HEK293 (cell line): ENCODE measurements around the gene DERL2.

Source experiments
- CTCF ChIA-PET: fragments of 350-600 bp; formaldehyde crosslinking; extraction: SDS; loops from one replicate; lab custom pipeline; 2021; ENCODE audit warnings: antibody characterized with exemption; lab: Yijun Ruan, JAX
- POLR2A ChIA-PET: fragments of 300-600 bp; formaldehyde crosslinking; extraction: SDS; loops from one replicate; lab custom pipeline; 2020; ENCODE audit warnings: antibody characterized with exemption, inconsistent platforms; lab: Yijun Ruan, JAX
- H3K27ac ChIP-seq: fragments of 200-500 bp; sonication (Bioruptor generic); 2 replicates; pipeline ENCODE4 v1.5.1; 2014; ENCODE audit warnings: low read depth, low read length, control low read depth, inconsistent platforms; ENCODE audit errors: extremely low read depth
- H3K36me3 ChIP-seq, 2 experiments: fragments of 200-500 bp in 1 of 2; sonication (Bioruptor generic) in 1 of 2; 1 replicate in 1 of 2; 2 replicates in 1 of 2; pipeline ENCODE4 v1.5.1; 2014 to 2017; ENCODE audit warnings: inconsistent platforms in 2 of 2, low read length in 2 of 2; ENCODE audit not compliant: control insufficient read depth in 2 of 2, insufficient read depth in 1 of 2
- H3K4me1 ChIP-seq: fragments of 200-500 bp; sonication (Bioruptor generic); 2 replicates; pipeline ENCODE4 v1.5.1; 2014; ENCODE audit warnings: mild to moderate bottlenecking, low read length, inconsistent platforms; ENCODE audit not compliant: control insufficient read depth, insufficient read depth
- H3K4me3 ChIP-seq: 2 replicates; pipeline ENCODE4 v1.5.1; 2011; ENCODE audit warnings: low read depth, mild to moderate bottlenecking, control low read depth, low read length, moderate library complexity
- H3K9me3 ChIP-seq: fragments of 200-500 bp; sonication (Bioruptor generic); 2 replicates; pipeline ENCODE4 v1.5.1; 2014; ENCODE audit warnings: low read depth, low read length, inconsistent platforms; ENCODE audit not compliant: control insufficient read depth, insufficient read depth
- FEZF1 ChIP-seq: fragments of 450-650 bp; formaldehyde crosslinking; IDR thresholded peaks from 2 replicates; pipeline ENCODE4 v1.5.1; 2016; ENCODE audit warnings: missing biosample characterization, missing genetic modification characterization
- GLI4 ChIP-seq: fragments of 450-650 bp; formaldehyde crosslinking; IDR thresholded peaks from 2 replicates; pipeline ENCODE4 v1.5.1; 2016; ENCODE audit warnings: missing biosample characterization, missing genetic modification characterization
- KLF17 ChIP-seq: fragments of 450-650 bp; formaldehyde crosslinking; IDR thresholded peaks from 2 replicates; pipeline ENCODE4 v1.5.1; 2016; ENCODE audit warnings: missing biosample characterization, missing genetic modification characterization
- KLF8 ChIP-seq: fragments of 450-650 bp; formaldehyde crosslinking; IDR thresholded peaks from 2 replicates; pipeline ENCODE4 v1.5.1; 2016; ENCODE audit warnings: missing biosample characterization, missing genetic modification characterization
- PRDM4 ChIP-seq: fragments of 450-650 bp; formaldehyde crosslinking; IDR thresholded peaks from 2 replicates; pipeline ENCODE4 v1.5.1; 2017; ENCODE audit warnings: missing biosample characterization, missing genetic modification characterization
- REST ChIP-seq: fragments of 450-650 bp; formaldehyde crosslinking; IDR thresholded peaks from 2 replicates; pipeline ENCODE4 v1.5.1; 2016; ENCODE audit warnings: missing biosample characterization, missing genetic modification characterization
- WT1 ChIP-seq: fragments of 450-650 bp; formaldehyde crosslinking; IDR thresholded peaks from 2 replicates; pipeline ENCODE4 v1.5.1; 2016; ENCODE audit warnings: missing biosample characterization, missing genetic modification characterization
- ZFP3 ChIP-seq: fragments of 450-650 bp; formaldehyde crosslinking; IDR thresholded peaks from 2 replicates; pipeline ENCODE4 v1.5.1; 2016; ENCODE audit warnings: low read depth, missing biosample characterization, missing genetic modification characterization
- ZIC2 ChIP-seq: fragments of 450-650 bp; formaldehyde crosslinking; IDR thresholded peaks from 2 replicates; pipeline ENCODE4 v1.5.1; 2016; ENCODE audit warnings: missing biosample characterization, missing genetic modification characterization
- ZNF140 ChIP-seq: fragments of 450-650 bp; formaldehyde crosslinking; IDR thresholded peaks from 2 replicates; pipeline ENCODE4 v1.5.1; 2016; ENCODE audit warnings: missing biosample characterization, missing genetic modification characterization
- ZNF155 ChIP-seq: fragments of 450-650 bp; formaldehyde crosslinking; IDR thresholded peaks from 2 replicates; pipeline ENCODE4 v1.5.1; 2016; ENCODE audit warnings: missing biosample characterization, missing genetic modification characterization
- ZNF239 ChIP-seq: fragments of 450-650 bp; formaldehyde crosslinking; IDR thresholded peaks from 2 replicates; pipeline ENCODE4 v1.5.1; 2016; ENCODE audit warnings: missing biosample characterization, missing genetic modification characterization
- ZNF311 ChIP-seq: fragments of 450-650 bp; formaldehyde crosslinking; IDR thresholded peaks from 2 replicates; pipeline ENCODE4 v1.5.1; 2017; ENCODE audit warnings: missing biosample characterization, missing genetic modification characterization, borderline replicate concordance
- ZNF350 ChIP-seq: fragments of 450-650 bp; formaldehyde crosslinking; IDR thresholded peaks from 2 replicates; pipeline ENCODE4 v1.5.0; 2017; ENCODE audit warnings: missing biosample characterization, mild to moderate bottlenecking, missing genetic modification characterization
- ZNF518A ChIP-seq: fragments of 450-650 bp; formaldehyde crosslinking; conservative IDR thresholded peaks from 2 replicates; pipeline ENCODE4 v1.5.1; 2016; ENCODE audit warnings: low read depth, missing biosample characterization, missing genetic modification characterization
- ZNF548 ChIP-seq: fragments of 450-650 bp; formaldehyde crosslinking; IDR thresholded peaks from 2 replicates; pipeline ENCODE4 v1.5.1; 2016; ENCODE audit warnings: missing biosample characterization, missing genetic modification characterization
- ZNF558 ChIP-seq: fragments of 450-650 bp; formaldehyde crosslinking; IDR thresholded peaks from 2 replicates; pipeline ENCODE4 v1.5.1; 2016; ENCODE audit warnings: missing biosample characterization, missing genetic modification characterization
- ZNF610 ChIP-seq: fragments of 450-650 bp; formaldehyde crosslinking; IDR thresholded peaks from 2 replicates; pipeline ENCODE4 v1.5.1; 2016; ENCODE audit warnings: missing biosample characterization, missing genetic modification characterization, borderline replicate concordance
- ZNF626 ChIP-seq: fragments of 450-650 bp; sonication (Bioruptor Pico); formaldehyde crosslinking; IDR thresholded peaks from 2 replicates; pipeline ENCODE4 v1.5.1; 2018; ENCODE audit warnings: missing biosample characterization, missing genetic modification characterization, inconsistent platforms
- ZNF776 ChIP-seq: fragments of 450-650 bp; formaldehyde crosslinking; IDR thresholded peaks from 2 replicates; pipeline ENCODE4 v1.5.0; 2017; ENCODE audit warnings: missing biosample characterization, missing genetic modification characterization, borderline replicate concordance
- ZNF777 ChIP-seq: fragments of 450-650 bp; formaldehyde crosslinking; IDR thresholded peaks from 2 replicates; pipeline ENCODE4 v1.5.1; 2017; ENCODE audit warnings: missing biosample characterization, missing genetic modification characterization, borderline replicate concordance

The DERL2 gene

GRCh38 chr17:5531085-5531418 lies 45.1 kb upstream of the DERL2 start (continued):
- no peak for TF ChIP-seq ZNF239 (tag by site-specific recombination)
- TF ChIP-seq ZNF558 (tag by site-specific recombination), result no peak
- TF ChIP-seq ZNF626 (tag by site-specific recombination), result no peak
- no peak for TF ChIP-seq ZNF548 (tag by site-specific recombination)
- TF ChIP-seq ZNF140, result no peak
- no peak for TF ChIP-seq KLF8 (tag by site-specific recombination)
- no peak for TF ChIP-seq ZNF777 (tag by site-specific recombination)

- H3K4me1 ChIP-seq, result peaks cover 8% of the 10 kb centered on the region; the same call in 1 of the 2 replicates
- H3K27ac ChIP-seq, result no peak overlapping the region
- ChIA-PET POLR2A (interaction anchor here (0.8 kb wide), 1 partner anchor 29 kb away, joined by 3 read pairs; a partner anchor contains a TSS), CTCF (interaction anchor here (0.9 to 2.3 kb wide), 4 partner anchors 8 to 99 kb away, joined by 3 to 7 read pairs (median 4); a partner anchor contains a TSS)
- TF ChIP-seq ZNF311 (no peak), FEZF1 (tag by site-specific recombination) (no peak), KLF17 (peak; percentile 55), ZIC2 (tag by site-specific recombination) (peak; percentile 94), GLI4 (tag by site-specific recombination) (no peak), ZNF776 (tag by site-specific recombination) (no peak), ZNF155 (tag by site-specific recombination) (no peak), ZNF610 (no peak), REST (no peak), ZNF518A (tag by site-specific recombination) (no peak), ZNF626 (tag by site-specific recombination) (no peak), PRDM4 (tag by site-specific recombination) (no peak), WT1 (tag by site-specific recombination) (peak; percentile 97), ZFP3 (tag by site-specific recombination) (no peak), ZNF350 (tag by site-specific recombination) (no peak)
- no peak overlapping the region for H3K4me3 ChIP-seq
- no peaks in the 10 kb centered on the region for H3K36me3 ChIP-seq
- H3K9me3 ChIP-seq, result no peaks in the 10 kb centered on the region
Observed at GRCh38 chr17:5530265-5531084, 44.5 kb upstream of the DERL2 start.
